DOHH2 (cell line): ENCODE measurements around the gene TEX35.

Experiments used
- H3F3A ChIP-seq: fragments of 200-600 bp; sonication (generic), shearing (Covaris generic); 2 replicates; pipeline ENCODE4 v1.6.0; 2016; ENCODE audit warnings: antibody characterized with exemption, mild to moderate bottlenecking; ENCODE audit not compliant: control insufficient read depth, insufficient read depth
- H3K27ac ChIP-seq: fragments of 200-600 bp; sonication (generic); 2 replicates; pipeline ENCODE4 v1.5.1; 2014; ENCODE audit warnings: low read depth, mild to moderate bottlenecking, low read length, moderate library complexity
- H3K27me3 ChIP-seq: fragments of 200-600 bp; sonication (generic); 2 replicates; pipeline ENCODE4 v1.6.1; 2014; ENCODE audit warnings: mild to moderate bottlenecking, low read length, mixed read lengths; ENCODE audit not compliant: control insufficient read depth
- H3K36me3 ChIP-seq: fragments of 200-600 bp; sonication (generic); 2 replicates; pipeline ENCODE4 v1.6.1; 2014; ENCODE audit warnings: mild to moderate bottlenecking, low read length, moderate library complexity, mixed read lengths; ENCODE audit not compliant: control insufficient read depth
- H3K4me1 ChIP-seq: fragments of 200-600 bp; sonication (generic); 2 replicates; pipeline ENCODE4 v1.6.1; 2014; ENCODE audit warnings: mild to moderate bottlenecking, low read length, mixed read lengths; ENCODE audit not compliant: control insufficient read depth
- H3K4me2 ChIP-seq: fragments of 200-600 bp; sonication (generic); 2 replicates; pipeline ENCODE4 v1.6.0; 2014; ENCODE audit warnings: mild to moderate bottlenecking, low read length, moderate library complexity
- H3K4me3 ChIP-seq: fragments of 200-600 bp; sonication (generic); 2 replicates; pipeline ENCODE4 v1.5.1; 2014; ENCODE audit warnings: mild to moderate bottlenecking, low read length, mixed read lengths
- H3K79me2 ChIP-seq: fragments of 200-600 bp; sonication (generic); 2 replicates; pipeline ENCODE4 v1.6.1; 2014; ENCODE audit warnings: mild to moderate bottlenecking, low read length, mixed read lengths; ENCODE audit not compliant: control insufficient read depth
- H3K9me2 ChIP-seq: fragments of 200-600 bp; sonication (generic); replicated peaks from 2 replicates; pipeline ENCODE4 v1.6.1; 2014; ENCODE audit warnings: mild to moderate bottlenecking, low read length, mixed read lengths; ENCODE audit not compliant: control insufficient read depth
- H3K9me3 ChIP-seq: fragments of 200-600 bp; sonication (generic); 2 replicates; pipeline ENCODE4 v1.6.1; 2014; ENCODE audit warnings: antibody characterized with exemption, low read length, mixed read lengths; ENCODE audit not compliant: control insufficient read depth, insufficient read depth
- H4K20me1 ChIP-seq: fragments of 200-600 bp; sonication (generic); 2 replicates; pipeline ENCODE4 v1.6.0; 2014; ENCODE audit warnings: low read depth, mild to moderate bottlenecking, antibody characterized with exemption, low read length, moderate library complexity; ENCODE audit not compliant: control insufficient read depth, insufficient read depth
- CTCF ChIP-seq: fragments of 200-600 bp; sonication (generic); IDR thresholded peaks from one replicate; pipeline ENCODE4 v1.5.1; 2014; ENCODE audit warnings: antibody characterized with exemption, mild to moderate bottlenecking, low read depth, low read length; ENCODE audit not compliant: poor library complexity, severe bottlenecking
- EZH2phosphoT487 ChIP-seq: fragments of 200-600 bp; sonication (generic); IDR thresholded peaks from 2 replicates; pipeline ENCODE4 v1.6.1; 2017; ENCODE audit warnings: borderline replicate concordance, mild to moderate bottlenecking, antibody characterized with exemption, low read length, moderate library complexity, mixed read lengths

The TEX35 gene

GRCh38 chr1:178477373-178477772, 35.5 kb upstream of the TEX35 start:
- H3K4me1 ChIP-seq = no peaks in the 10 kb centered on the region
- no peaks in the 10 kb centered on the region for H3K9me2 ChIP-seq
- no peak overlapping the region for H3K4me3 ChIP-seq
- H3K27ac ChIP-seq = no peak overlapping the region
- peaks cover 26% of the 10 kb centered on the region for H3K27me3 ChIP-seq
- H3F3A ChIP-seq = no peaks in the 10 kb centered on the region
- H3K79me2 ChIP-seq = no peaks in the 10 kb centered on the region
- TF ChIP-seq CTCF (no peak), EZH2phosphoT487 (no peak)
- no peaks in the 10 kb centered on the region for H4K20me1 ChIP-seq
- H3K4me2 ChIP-seq = no peak overlapping the region
- H3K36me3 ChIP-seq = no peaks in the 10 kb centered on the region
- no peaks in the 10 kb centered on the region for H3K9me3 ChIP-seq

DNA sequence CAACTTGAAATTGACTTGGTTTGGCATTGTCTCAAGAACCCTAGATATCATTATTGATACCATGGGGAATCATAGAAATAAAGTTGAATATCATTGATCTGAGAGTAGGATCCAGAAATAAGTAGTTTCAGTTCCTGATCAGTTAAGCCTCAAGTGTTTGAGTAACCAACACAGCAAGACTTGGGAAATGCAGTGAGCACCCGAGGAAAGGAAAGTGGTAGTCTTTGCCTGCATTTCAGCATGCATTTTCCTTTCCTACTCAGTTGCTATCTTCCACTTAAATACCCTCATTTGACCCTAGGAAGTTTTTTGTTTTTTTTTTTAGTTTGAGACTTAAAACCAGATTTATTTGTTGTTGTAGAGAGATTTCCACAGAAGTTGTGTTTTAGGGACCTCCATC, 35.1 kb upstream of the TEX35 start:
- H3K4me1 ChIP-seq = no peaks in the 10 kb centered on the region
- H3K9me3 ChIP-seq = no peaks in the 10 kb centered on the region
- H3K4me2 ChIP-seq = no peak overlapping the region
- no peaks in the 10 kb centered on the region for H3K36me3 ChIP-seq
- TF ChIP-seq EZH2phosphoT487 (no peak), CTCF (no peak)
- no peak overlapping the region for H3K4me3 ChIP-seq
- H3F3A ChIP-seq = no peaks in the 10 kb centered on the region
- no peaks in the 10 kb centered on the region for H3K79me2 ChIP-seq
- H4K20me1 ChIP-seq = no peaks in the 10 kb centered on the region
- H3K27ac ChIP-seq = no peak overlapping the region
- peaks cover 26% of the 10 kb centered on the region for H3K27me3 ChIP-seq
- no peaks in the 10 kb centered on the region for H3K9me2 ChIP-seq

DNA sequence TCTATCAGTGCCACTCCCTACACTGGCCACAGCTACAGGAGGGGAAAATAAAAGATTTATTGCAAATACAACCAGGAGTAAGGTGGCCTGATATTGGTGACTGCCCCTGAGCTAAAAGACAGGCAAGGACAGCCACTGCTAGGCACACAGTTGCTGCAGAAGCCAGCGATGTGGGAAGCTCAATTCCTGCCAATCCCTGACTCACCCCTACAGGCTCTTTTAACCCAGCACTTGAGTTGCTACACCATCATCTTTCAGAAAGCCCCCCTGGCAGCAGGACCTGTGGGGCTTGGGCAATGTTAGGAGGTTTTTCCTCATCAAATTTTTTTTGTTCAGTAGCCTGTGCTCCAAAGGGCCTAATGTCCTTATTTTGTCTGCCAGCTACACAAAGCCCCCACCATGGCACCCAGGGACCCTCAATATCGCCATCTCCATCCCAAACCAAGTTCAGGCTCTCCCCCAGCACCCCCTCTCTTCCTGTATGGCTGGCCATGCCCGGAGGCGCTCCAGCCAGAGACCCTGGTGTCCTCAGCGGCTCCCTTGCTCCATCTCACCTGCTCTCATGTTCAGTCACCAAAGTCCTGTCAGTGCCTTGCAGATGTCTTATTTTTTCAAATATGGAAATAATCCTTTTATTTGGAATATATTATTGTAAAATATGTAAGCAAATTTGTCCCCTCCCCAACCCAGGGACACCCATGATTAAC, 29.5 kb upstream of the TEX35 start:
- Histone ChIP-seq H3K4me1 (no peaks in the 10 kb centered on the region), H3K9me3 (no peaks in the 10 kb centered on the region), H3F3A (no peaks in the 10 kb centered on the region), H3K9me2 (no peaks in the 10 kb centered on the region), H3K27ac (no peak overlapping the region), H3K36me3 (no peaks in the 10 kb centered on the region), H4K20me1 (no peaks in the 10 kb centered on the region), H3K4me3 (no peak overlapping the region), H3K79me2 (no peaks in the 10 kb centered on the region), H3K27me3 (peaks cover 4% of the 10 kb centered on the region; the same call in 1 of the 2 replicates), H3K4me2 (no peak overlapping the region)
- TF ChIP-seq CTCF (no peak), EZH2phosphoT487 (no peak)
